ENCODE results near the gene FAM25A. TPM values are rescaled to one million over a fixed set of nuclear protein-coding genes. Genes with fewer than 3 reads are reported as not detected.
A peak's percentile ranks its signal among the peaks of the same experiment; 100 is the strongest.
"Not testable (repeated sequence)": the region's sequence is repeated elsewhere in the genome, so short reads cannot be mapped to it uniquely, and the experiment has no call there.

The FAM25A gene
- not detected for total RNA-seq
- polyA plus RNA-seq = not detected

- H3K9me3 ChIP-seq (ENCODE audit: control insufficient read depth in 2 of 2, low read length in 2 of 2); H3K36me3 Mint-ChIP-seq; H3K4me3 Mint-ChIP-seq; H3K27ac Mint-ChIP-seq; H3K9me3 Mint-ChIP-seq; DNase-seq; H3K4me3 ChIP-seq (ENCODE audit: low read depth, low read length); H3K4me1 Mint-ChIP-seq; ATAC-seq (ENCODE audit: low read depth in 2 of 2); H3K36me3 ChIP-seq (ENCODE audit: control insufficient read depth, insufficient read depth, low read length); H3K27ac ChIP-seq (ENCODE audit: insufficient read depth, low read length, poor library complexity, severe bottlenecking); H3K4me1 ChIP-seq (ENCODE audit: control insufficient read depth, insufficient read depth, low read length, poor library complexity, severe bottlenecking); H3K27me3 Mint-ChIP-seq; H3K27me3 ChIP-seq (ENCODE audit: control insufficient read depth, insufficient read depth, low read length): not testable (repeated sequence)
These were observed at the start of gene FAM25A for GRCh38 chr10:87020056-87020455. Gene FAM25A (plus strand): TSS chr10:87020294. CDS start chr10:87020325, 31 bp downstream.

GRCh38 chr10:86970982-86971231, 49.2 kb upstream of the FAM25A start:
- no peaks in the 10 kb centered on the region for H3K27me3 ChIP-seq (ENCODE audit: control insufficient read depth, insufficient read depth, low read length)
- H3K4me1 ChIP-seq (ENCODE audit: control insufficient read depth, insufficient read depth, low read length, poor library complexity, severe bottlenecking) = peaks cover 54% of the 10 kb centered on the region
- DNase-seq = no peak
- Mint-ChIP-seq H3K9me3 (no peaks in the 10 kb centered on the region), H3K4me1 (peaks cover 0 to 53% (median 11%) of the 10 kb centered on the region in 4 donors), H3K27ac (peak overlapping the region; percentile 86 to 91 (median 87)), H3K4me3 (peak overlapping the region; percentile 81 to 90 (median 86)), H3K36me3 (no peaks in the 10 kb centered on the region), H3K27me3 (peaks cover 4% of the 10 kb centered on the region)
- ATAC-seq (ENCODE audit: low read depth in 2 of 2) = no peak
- H3K27ac ChIP-seq (ENCODE audit: insufficient read depth, low read length, poor library complexity, severe bottlenecking) = peak overlapping the region; percentile 94
- no peak overlapping the region for H3K4me3 ChIP-seq (ENCODE audit: low read depth, low read length)
- H3K36me3 ChIP-seq (ENCODE audit: control insufficient read depth, insufficient read depth, low read length) = no peaks in the 10 kb centered on the region
- H3K9me3 ChIP-seq (ENCODE audit: control insufficient read depth in 2 of 2, low read length in 2 of 2) = no peaks in the 10 kb centered on the region

- H3K36me3 ChIP-seq (ENCODE audit: control insufficient read depth, insufficient read depth, low read length) = no peaks in the 10 kb centered on the region
- peaks cover 49% of the 10 kb centered on the region for H3K4me1 ChIP-seq (ENCODE audit: control insufficient read depth, insufficient read depth, low read length, poor library complexity, severe bottlenecking)
- Mint-ChIP-seq H3K9me3 (no peaks in the 10 kb centered on the region), H3K36me3 (no peaks in the 10 kb centered on the region), H3K27me3 (peaks cover 4% of the 10 kb centered on the region), H3K27ac (peak overlapping the region; percentile 87 to 97 (median 93)), H3K4me1 (peaks cover 0 to 48% (median 7%) of the 10 kb centered on the region in 4 donors), H3K4me3 (peak overlapping the region; percentile 84 to 90 (median 86))
- H3K27ac ChIP-seq (ENCODE audit: insufficient read depth, low read length, poor library complexity, severe bottlenecking) = peak overlapping the region; percentile 94
- ATAC-seq (ENCODE audit: low read depth in 2 of 2) = peak; percentile 88 to 89
- peak; percentile 87 to 94 (median 93) for DNase-seq
- H3K9me3 ChIP-seq (ENCODE audit: control insufficient read depth in 2 of 2, low read length in 2 of 2) = no peaks in the 10 kb centered on the region
- H3K27me3 ChIP-seq (ENCODE audit: control insufficient read depth, insufficient read depth, low read length) = no peaks in the 10 kb centered on the region
- H3K4me3 ChIP-seq (ENCODE audit: low read depth, low read length) = no peak overlapping the region
These were observed 48.7 kb upstream of the FAM25A start for GRCh38 chr10:86971232-86971991.

GRCh38 chr10:86972613-86973380, 47.3 kb upstream of the FAM25A start:
- Mint-ChIP-seq H3K4me1 (peaks cover 0 to 39% (median 4%) of the 10 kb centered on the region in 4 donors), H3K27ac (peak overlapping the region; percentile 87 to 98 (median 89)), H3K27me3 (peaks cover 10% of the 10 kb centered on the region), H3K4me3 (peak overlapping the region; percentile 7 to 76 (median 48)), H3K36me3 (no peaks in the 10 kb centered on the region), H3K9me3 (no peaks in the 10 kb centered on the region)
- H3K27me3 ChIP-seq (ENCODE audit: control insufficient read depth, insufficient read depth, low read length) = no peaks in the 10 kb centered on the region
- DNase-seq (no peak), ATAC-seq (ENCODE audit: low read depth in 2 of 2) (no peak)
- H3K27ac ChIP-seq (ENCODE audit: insufficient read depth, low read length, poor library complexity, severe bottlenecking) = no peak overlapping the region
- no peaks in the 10 kb centered on the region for H3K36me3 ChIP-seq (ENCODE audit: control insufficient read depth, insufficient read depth, low read length)
- no peaks in the 10 kb centered on the region for H3K9me3 ChIP-seq (ENCODE audit: control insufficient read depth in 2 of 2, low read length in 2 of 2)
- H3K4me3 ChIP-seq (ENCODE audit: low read depth, low read length) = no peak overlapping the region
- peaks cover 37% of the 10 kb centered on the region for H3K4me1 ChIP-seq (ENCODE audit: control insufficient read depth, insufficient read depth, low read length, poor library complexity, severe bottlenecking)

GRCh38 chr10:86974484-86974883, 45.6 kb upstream of the FAM25A start:
- Mint-ChIP-seq H3K27me3 (peaks cover 17% of the 10 kb centered on the region), H3K4me3 (peak overlapping the region in 1 of 4 donors; percentile 57), H3K36me3 (no peaks in the 10 kb centered on the region), H3K9me3 (no peaks in the 10 kb centered on the region), H3K4me1 (peaks cover 0 to 25% (median 4%) of the 10 kb centered on the region in 4 donors), H3K27ac (no peak overlapping the region)
- Histone ChIP-seq H3K27me3 (ENCODE audit: control insufficient read depth, insufficient read depth, low read length) (no peaks in the 10 kb centered on the region), H3K9me3 (ENCODE audit: control insufficient read depth in 2 of 2, low read length in 2 of 2) (no peaks in the 10 kb centered on the region), H3K36me3 (ENCODE audit: control insufficient read depth, insufficient read depth, low read length) (no peaks in the 10 kb centered on the region), H3K4me3 (ENCODE audit: low read depth, low read length) (no peak overlapping the region), H3K27ac (ENCODE audit: insufficient read depth, low read length, poor library complexity, severe bottlenecking) (no peak overlapping the region), H3K4me1 (ENCODE audit: control insufficient read depth, insufficient read depth, low read length, poor library complexity, severe bottlenecking) (peaks cover 23% of the 10 kb centered on the region)
- ATAC-seq (ENCODE audit: low read depth in 2 of 2) (no peak), DNase-seq (no peak)

- peaks cover 27% of the 10 kb centered on the region for H3K27me3 Mint-ChIP-seq
- Histone ChIP-seq H3K36me3 (ENCODE audit: control insufficient read depth, insufficient read depth, low read length) (no peaks in the 10 kb centered on the region), H3K4me1 (ENCODE audit: control insufficient read depth, insufficient read depth, low read length, poor library complexity, severe bottlenecking) (peaks cover 4% of the 10 kb centered on the region), H3K27me3 (ENCODE audit: control insufficient read depth, insufficient read depth, low read length) (no peaks in the 10 kb centered on the region), H3K9me3 (ENCODE audit: control insufficient read depth in 2 of 2, low read length in 2 of 2) (no peaks in the 10 kb centered on the region), H3K4me3 (ENCODE audit: low read depth, low read length) (no peak overlapping the region), H3K27ac (ENCODE audit: insufficient read depth, low read length, poor library complexity, severe bottlenecking) (no peak overlapping the region)
- H3K9me3 Mint-ChIP-seq = no peaks in the 10 kb centered on the region
- H3K27ac Mint-ChIP-seq = no peak overlapping the region
- DNase-seq (no peak), ATAC-seq (ENCODE audit: low read depth in 2 of 2) (no peak)
- H3K4me1 Mint-ChIP-seq = peaks cover 0 to 10% (median 1%) of the 10 kb centered on the region in 4 donors
- H3K4me3 Mint-ChIP-seq = no peak overlapping the region
- H3K36me3 Mint-ChIP-seq = no peaks in the 10 kb centered on the region
These were observed 43.6 kb upstream of the FAM25A start for GRCh38 chr10:86976362-86977056.

DNA sequence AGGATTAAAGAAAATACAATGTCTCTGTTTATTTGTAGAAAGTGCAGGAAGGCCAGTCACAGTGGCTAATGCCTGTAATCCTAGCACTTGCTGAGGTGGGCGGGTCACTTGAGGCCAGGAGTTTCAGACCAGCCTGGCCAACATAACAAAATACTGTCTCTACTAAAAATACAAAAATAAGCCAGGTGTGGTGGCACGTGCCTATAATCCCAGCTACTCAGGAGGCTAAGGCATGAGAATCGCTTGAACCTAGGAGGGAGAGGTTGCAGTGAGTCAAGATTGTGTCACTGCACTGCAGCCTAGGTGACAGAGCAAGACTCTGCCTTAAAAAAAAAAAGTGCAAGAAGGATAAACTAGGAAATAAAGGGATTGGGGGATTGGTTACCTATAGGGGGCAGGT, 41.6 kb upstream of the FAM25A start:
- not testable (repeated sequence) for H3K27ac Mint-ChIP-seq; H3K4me1 Mint-ChIP-seq; H3K9me3 ChIP-seq (ENCODE audit: control insufficient read depth in 2 of 2, low read length in 2 of 2); DNase-seq; H3K4me1 ChIP-seq (ENCODE audit: control insufficient read depth, insufficient read depth, low read length, poor library complexity, severe bottlenecking); H3K9me3 Mint-ChIP-seq; H3K27ac ChIP-seq (ENCODE audit: insufficient read depth, low read length, poor library complexity, severe bottlenecking); H3K27me3 ChIP-seq (ENCODE audit: control insufficient read depth, insufficient read depth, low read length); H3K36me3 ChIP-seq (ENCODE audit: control insufficient read depth, insufficient read depth, low read length); H3K4me3 ChIP-seq (ENCODE audit: low read depth, low read length); ATAC-seq (ENCODE audit: low read depth in 2 of 2); H3K36me3 Mint-ChIP-seq
- Mint-ChIP-seq H3K27me3 (peaks cover 25% of the 10 kb centered on the region), H3K4me3 (peak overlapping the region in 1 of 4 donors; percentile 67)
